ENCODE measurements around the gene SHROOM3.
"Not testable (repeated sequence)": the region's sequence is repeated elsewhere in the genome, so short reads cannot be mapped to it uniquely, and the experiment has no call there.

The SHROOM3 gene

DNA sequence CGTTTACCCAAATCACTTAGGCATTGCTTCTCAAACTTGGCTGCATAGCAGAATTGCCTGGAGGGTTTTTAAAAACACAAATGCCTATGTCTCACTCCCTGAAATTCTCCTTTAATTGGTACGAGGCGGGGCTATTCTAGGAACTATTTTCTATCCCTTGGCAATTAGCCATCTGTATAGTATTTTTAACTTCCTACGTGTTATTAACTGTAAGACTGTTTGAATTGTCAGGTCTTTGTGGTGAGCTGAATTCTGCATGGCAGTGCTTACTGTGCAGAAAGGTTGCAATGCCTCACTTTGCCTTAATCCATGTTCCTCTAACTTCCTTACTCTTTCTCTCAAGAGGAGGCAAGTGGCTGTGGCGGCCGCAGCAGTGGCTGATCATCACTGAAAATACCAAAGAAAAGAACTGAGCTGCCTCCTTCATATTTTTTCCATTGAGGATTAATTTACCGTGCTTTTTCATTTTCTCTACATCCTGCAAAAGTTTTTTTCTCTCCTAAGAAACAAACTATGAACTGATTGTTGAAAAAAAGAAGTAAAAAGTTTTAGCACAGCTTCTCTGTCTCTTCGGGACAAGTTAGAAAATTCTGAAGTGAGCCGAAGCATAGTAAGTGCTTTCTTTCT is at the start of gene SHROOM3:
Gene SHROOM3 (plus strand): TSS at position 329 of the 627 bp plus-strand sequence. CDS start 824 bp downstream, outside the sequence.
- no peak within 1 kb of the TSS for H3K4me3 Mint-ChIP-seq
- H3K9me3 Mint-ChIP-seq = no peaks in the 10 kb centered on the region
- H3K27ac Mint-ChIP-seq = no peak within 1 kb of the TSS
- no peaks in the 10 kb centered on the region for H3K36me3 Mint-ChIP-seq
- H3K27me3 Mint-ChIP-seq = peaks cover 20% of the 10 kb centered on the region
- H3K4me1 Mint-ChIP-seq = peaks cover 7% of the 10 kb centered on the region

DNA sequence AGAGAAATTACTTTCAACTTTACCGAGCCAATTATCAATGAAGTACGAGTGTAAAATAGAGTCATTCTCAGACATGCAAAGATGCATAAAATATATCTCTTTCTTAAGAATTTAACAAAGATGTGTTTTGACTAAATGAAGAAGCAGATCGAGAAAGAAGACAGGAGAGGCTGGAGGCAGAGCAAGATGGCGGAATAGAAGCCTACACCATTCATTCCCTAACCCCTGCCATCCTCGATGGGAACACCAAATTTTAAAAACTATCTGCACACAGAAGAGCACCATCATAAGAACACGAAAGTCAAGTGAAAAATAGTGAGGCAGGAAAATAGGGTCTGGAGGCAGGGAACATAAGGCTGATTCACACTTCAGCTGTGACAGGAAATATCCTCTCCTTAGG is 49.1 kb upstream of the SHROOM3 start:
- H3K9me3 Mint-ChIP-seq = peaks cover 22% of the 10 kb centered on the region
- no peak overlapping the region for H3K27ac Mint-ChIP-seq
- no peak overlapping the region for H3K4me3 Mint-ChIP-seq
- H3K4me1 Mint-ChIP-seq = no peaks in the 10 kb centered on the region
- no peaks in the 10 kb centered on the region for H3K36me3 Mint-ChIP-seq
- H3K27me3 Mint-ChIP-seq = peaks cover 28% of the 10 kb centered on the region

- H3K9me3 Mint-ChIP-seq = peaks cover 22% of the 10 kb centered on the region
- peaks cover 29% of the 10 kb centered on the region for H3K27me3 Mint-ChIP-seq
- H3K4me1 Mint-ChIP-seq = no peaks in the 10 kb centered on the region
- no peak overlapping the region for H3K27ac Mint-ChIP-seq
- no peaks in the 10 kb centered on the region for H3K36me3 Mint-ChIP-seq
- H3K4me3 Mint-ChIP-seq = no peak overlapping the region
These were observed 48.3 kb upstream of the SHROOM3 start for GRCh38 chr4:76386566-76387305.

- Mint-ChIP-seq H3K27ac (no peak overlapping the region), H3K4me1 (no peaks in the 10 kb centered on the region), H3K27me3 (peaks cover 30% of the 10 kb centered on the region), H3K36me3 (no peaks in the 10 kb centered on the region), H3K9me3 (peaks cover 27% of the 10 kb centered on the region), H3K4me3 (no peak overlapping the region)
These were observed 46.7 kb upstream of the SHROOM3 start for GRCh38 chr4:76388160-76388908.

- Mint-ChIP-seq H3K4me3 (no peak overlapping the region), H3K4me1 (no peaks in the 10 kb centered on the region), H3K36me3 (no peaks in the 10 kb centered on the region), H3K9me3 (peaks cover 6% of the 10 kb centered on the region), H3K27me3 (peaks cover 11% of the 10 kb centered on the region), H3K27ac (no peak overlapping the region)
These were observed 33.4 kb upstream of the SHROOM3 start for GRCh38 chr4:76401654-76402053.

- Mint-ChIP-seq H3K36me3 (no peaks in the 10 kb centered on the region), H3K4me3 (no peak overlapping the region), H3K27me3 (peaks cover 1% of the 10 kb centered on the region), H3K9me3 (no peaks in the 10 kb centered on the region), H3K4me1 (peaks cover 5% of the 10 kb centered on the region), H3K27ac (no peak overlapping the region)
These were observed 28.9 kb upstream of the SHROOM3 start for GRCh38 chr4:76406081-76406480.

DNA sequence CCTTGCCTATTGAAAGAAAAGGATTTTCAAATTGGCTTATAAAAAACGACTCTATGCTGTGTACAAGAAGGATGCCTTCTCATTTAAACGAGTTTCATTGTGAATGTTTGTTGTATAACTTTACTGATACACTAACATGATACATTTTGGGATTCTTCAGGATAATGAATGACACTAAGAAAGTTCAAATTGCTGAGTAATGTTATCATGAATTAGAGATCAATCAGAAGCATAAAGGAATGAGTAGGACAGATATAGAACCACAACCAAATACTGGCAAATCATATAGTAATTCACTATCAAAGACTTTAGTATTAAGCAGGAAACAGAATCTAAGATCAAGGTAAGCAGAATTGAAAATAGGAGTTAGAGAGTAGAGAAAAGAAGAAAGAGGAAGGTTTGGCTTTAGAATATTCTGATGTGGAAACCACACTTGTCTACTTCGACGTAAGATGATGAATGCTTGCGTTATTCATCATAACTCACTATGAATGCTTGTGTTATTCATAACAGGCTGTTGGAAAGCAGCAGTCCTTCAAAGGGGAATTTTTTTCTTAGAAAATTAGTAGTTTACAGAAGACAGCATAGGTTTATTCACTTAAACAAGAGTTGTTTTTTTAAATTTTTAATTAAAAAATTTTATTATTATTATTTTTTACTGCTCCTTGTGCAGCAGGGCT is 27.4 kb upstream of the SHROOM3 start:
- Mint-ChIP-seq H3K4me1 (peaks cover 5% of the 10 kb centered on the region), H3K27ac (no peak overlapping the region), H3K4me3 (no peak overlapping the region), H3K9me3 (no peaks in the 10 kb centered on the region), H3K27me3 (peaks cover 1% of the 10 kb centered on the region), H3K36me3 (no peaks in the 10 kb centered on the region)

DNA sequence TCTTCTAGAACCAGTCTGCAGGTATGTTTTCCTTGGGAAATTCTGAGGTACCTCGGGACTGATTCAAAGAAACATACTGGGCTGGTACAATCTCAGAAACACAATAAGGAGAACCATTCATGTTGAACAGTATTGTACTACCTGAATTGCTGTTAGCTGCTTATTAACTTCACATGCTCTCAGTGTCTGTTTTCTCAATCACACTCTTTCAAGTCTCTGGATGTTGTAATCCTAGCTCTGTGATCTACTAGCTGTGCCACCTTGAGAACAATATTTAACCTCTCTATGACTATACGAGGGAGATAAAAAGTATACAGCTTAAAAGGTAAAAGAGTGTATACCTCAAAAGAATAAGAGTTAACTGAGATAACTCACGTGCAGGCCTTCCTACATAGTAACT is 24.4 kb upstream of the SHROOM3 start:
- Mint-ChIP-seq H3K27ac (no peak overlapping the region), H3K4me1 (peaks cover 5% of the 10 kb centered on the region), H3K27me3 (no peaks in the 10 kb centered on the region), H3K4me3 (no peak overlapping the region), H3K9me3 (no peaks in the 10 kb centered on the region), H3K36me3 (no peaks in the 10 kb centered on the region)

- peaks cover 5% of the 10 kb centered on the region for H3K4me1 Mint-ChIP-seq
- peak overlapping the region; percentile 78 for H3K4me3 Mint-ChIP-seq
- no peaks in the 10 kb centered on the region for H3K36me3 Mint-ChIP-seq
- no peak overlapping the region for H3K27ac Mint-ChIP-seq
- H3K9me3 Mint-ChIP-seq = no peaks in the 10 kb centered on the region
- peaks cover 25% of the 10 kb centered on the region for H3K27me3 Mint-ChIP-seq
These were observed 14.8 kb upstream of the SHROOM3 start for GRCh38 chr4:76420188-76420761.

- H3K9me3 Mint-ChIP-seq = no peaks in the 10 kb centered on the region
- H3K27me3 Mint-ChIP-seq = peaks cover 29% of the 10 kb centered on the region
- H3K4me3 Mint-ChIP-seq = peak within 1 kb of the TSS; percentile 78
- peaks cover 5% of the 10 kb centered on the region for H3K4me1 Mint-ChIP-seq
- H3K36me3 Mint-ChIP-seq = no peaks in the 10 kb centered on the region
- no peak within 1 kb of the TSS for H3K27ac Mint-ChIP-seq
These were observed 14.1 kb upstream of the SHROOM3 start, which contains the start of gene CCDC158 for GRCh38 chr4:76420762-76421581. Gene CCDC158 (minus strand): TSS chr4:76421141. CDS start chr4:76403207, 17,934 bp downstream.

- H3K36me3 Mint-ChIP-seq, H3K27ac Mint-ChIP-seq, H3K4me1 Mint-ChIP-seq, H3K9me3 Mint-ChIP-seq, H3K4me3 Mint-ChIP-seq: not testable (repeated sequence)
- H3K27me3 Mint-ChIP-seq = peaks cover 27% of the 10 kb centered on the region
These were observed 11.9 kb upstream of the SHROOM3 start for GRCh38 chr4:76423159-76423558.

DNA sequence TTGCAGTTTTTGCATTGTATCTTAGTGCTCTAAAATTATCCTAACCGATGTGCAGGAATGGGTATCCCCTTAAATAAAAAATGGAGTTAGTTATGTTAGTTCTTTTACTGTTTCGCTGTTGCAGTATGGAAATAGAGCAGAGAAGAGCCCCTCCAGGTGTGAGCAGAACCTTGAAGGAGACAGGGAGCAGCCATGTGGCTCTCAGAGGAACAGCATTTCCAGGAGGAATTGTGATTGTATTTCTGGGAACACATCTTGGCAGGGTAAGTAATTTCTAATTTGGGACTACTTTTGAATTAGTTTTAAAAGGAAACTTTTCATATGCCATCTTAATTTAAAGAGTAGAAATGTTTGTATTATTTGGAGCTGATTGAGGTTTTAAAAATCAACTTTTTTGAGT is 8.8 kb upstream of the SHROOM3 start:
- Mint-ChIP-seq H3K27me3 (peaks cover 13% of the 10 kb centered on the region), H3K4me3 (no peak overlapping the region)

GRCh38 chr4:76429636-76430035 is 5.4 kb upstream of the SHROOM3 start:
- Mint-ChIP-seq H3K27ac (no peak overlapping the region), H3K27me3 (peaks cover 12% of the 10 kb centered on the region), H3K4me1 (no peaks in the 10 kb centered on the region), H3K4me3 (no peak overlapping the region), H3K9me3 (no peaks in the 10 kb centered on the region), H3K36me3 (no peaks in the 10 kb centered on the region)

More for the DNA sequence above, 8.8 kb upstream of the SHROOM3 start:
- no peak overlapping the region for H3K27ac Mint-ChIP-seq
- H3K4me1 Mint-ChIP-seq = peaks cover 5% of the 10 kb centered on the region
- no peaks in the 10 kb centered on the region for H3K36me3 Mint-ChIP-seq
- H3K9me3 Mint-ChIP-seq = no peaks in the 10 kb centered on the region

GRCh38 chr4:76430519-76431388 is 4.3 kb upstream of the SHROOM3 start:
- H3K27me3 Mint-ChIP-seq = peaks cover 15% of the 10 kb centered on the region
- H3K27ac Mint-ChIP-seq = no peak overlapping the region
- H3K9me3 Mint-ChIP-seq = no peaks in the 10 kb centered on the region
- no peak overlapping the region for H3K4me3 Mint-ChIP-seq
- peaks cover 7% of the 10 kb centered on the region for H3K4me1 Mint-ChIP-seq
- no peaks in the 10 kb centered on the region for H3K36me3 Mint-ChIP-seq
